HEK293T (cell line): ENCODE data around the gene SMPD3.

ENCODE experiments used
- BHLHE40 ChIP-seq: fragments of 450-650 bp; IDR thresholded peaks from 2 replicates; pipeline ENCODE4 v1.6.1; 2016; ENCODE audit warnings: mild to moderate bottlenecking, moderate library complexity, borderline replicate concordance
- CTBP1 ChIP-seq: fragments of 450-650 bp; IDR thresholded peaks from 2 replicates; pipeline ENCODE4 v1.6.1; 2016; ENCODE audit warnings: borderline replicate concordance
- ELF4 ChIP-seq: fragments of 450-650 bp; IDR thresholded peaks from 2 replicates; pipeline ENCODE4 v1.6.1; 2017; ENCODE audit warnings: antibody characterized with exemption
- FOXA1 ChIP-seq: fragments of 450-650 bp; IDR thresholded peaks from 2 replicates; pipeline ENCODE4 v1.6.1; 2016; ENCODE audit warnings: mild to moderate bottlenecking
- FOXK2 ChIP-seq: fragments of 450-650 bp; IDR thresholded peaks from 2 replicates; pipeline ENCODE4 v1.6.1; 2016; ENCODE audit warnings: mild to moderate bottlenecking
- FOXM1 ChIP-seq: fragments of 450-650 bp; IDR thresholded peaks from 2 replicates; pipeline ENCODE4 v1.6.1; 2017; ENCODE audit warnings: mild to moderate bottlenecking, borderline replicate concordance
- NFRKB ChIP-seq: fragments of 450-650 bp; IDR thresholded peaks from 2 replicates; pipeline ENCODE4 v1.6.1; 2016; ENCODE audit warnings: mild to moderate bottlenecking, moderate library complexity
- SP1 ChIP-seq: fragments of 450-650 bp; IDR thresholded peaks from 2 replicates; pipeline ENCODE4 v1.6.1; 2017
- SUZ12 ChIP-seq: fragments of 450-650 bp; IDR thresholded peaks from 2 replicates; pipeline ENCODE4 v1.6.1; 2016; ENCODE audit warnings: mild to moderate bottlenecking
- TARDBP ChIP-seq: fragments of 450-650 bp; IDR thresholded peaks from 2 replicates; pipeline ENCODE4 v1.6.1; 2016
- ZNF384 ChIP-seq: fragments of 450-650 bp; IDR thresholded peaks from 2 replicates; pipeline ENCODE4 v1.6.1; 2016

DNA sequence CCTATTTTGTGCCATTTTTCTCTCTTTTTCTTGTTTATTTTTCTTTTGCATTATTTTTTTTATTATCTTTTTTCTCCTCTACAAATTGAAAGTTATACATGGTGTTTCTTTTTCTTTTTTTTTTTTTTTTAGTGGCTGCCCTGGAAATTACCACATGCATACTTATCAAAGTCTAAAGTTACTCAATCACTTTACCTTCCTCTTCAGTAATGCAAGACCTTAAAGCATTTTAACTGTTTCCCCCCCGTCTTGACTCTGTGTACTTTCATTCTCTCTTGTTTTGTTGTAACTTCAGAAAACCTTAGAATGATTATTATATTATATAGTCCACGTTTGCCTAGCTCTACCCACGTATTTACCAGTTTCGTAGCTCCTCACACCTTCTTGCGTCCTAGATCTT is 33.3 kb upstream of the SMPD3 start:
- TF ChIP-seq SP1: no peak
- TF ChIP-seq FOXM1: no peak
- TF ChIP-seq ELF4: no peak
- TF ChIP-seq CTBP1: no peak
- no peak for TF ChIP-seq TARDBP
- TF ChIP-seq BHLHE40: no peak
- no peak for TF ChIP-seq ZNF384
- no peak for TF ChIP-seq SUZ12
- no peak for TF ChIP-seq NFRKB
- TF ChIP-seq FOXK2: no peak
- TF ChIP-seq FOXA1: no peak
